ENCODE measurements around the gene PSMG3.
A peak's percentile ranks its signal among the peaks of the same experiment; 100 is the strongest.

The PSMG3 gene, protein sequence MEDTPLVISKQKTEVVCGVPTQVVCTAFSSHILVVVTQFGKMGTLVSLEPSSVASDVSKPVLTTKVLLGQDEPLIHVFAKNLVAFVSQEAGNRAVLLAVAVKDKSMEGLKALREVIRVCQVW

DNA sequence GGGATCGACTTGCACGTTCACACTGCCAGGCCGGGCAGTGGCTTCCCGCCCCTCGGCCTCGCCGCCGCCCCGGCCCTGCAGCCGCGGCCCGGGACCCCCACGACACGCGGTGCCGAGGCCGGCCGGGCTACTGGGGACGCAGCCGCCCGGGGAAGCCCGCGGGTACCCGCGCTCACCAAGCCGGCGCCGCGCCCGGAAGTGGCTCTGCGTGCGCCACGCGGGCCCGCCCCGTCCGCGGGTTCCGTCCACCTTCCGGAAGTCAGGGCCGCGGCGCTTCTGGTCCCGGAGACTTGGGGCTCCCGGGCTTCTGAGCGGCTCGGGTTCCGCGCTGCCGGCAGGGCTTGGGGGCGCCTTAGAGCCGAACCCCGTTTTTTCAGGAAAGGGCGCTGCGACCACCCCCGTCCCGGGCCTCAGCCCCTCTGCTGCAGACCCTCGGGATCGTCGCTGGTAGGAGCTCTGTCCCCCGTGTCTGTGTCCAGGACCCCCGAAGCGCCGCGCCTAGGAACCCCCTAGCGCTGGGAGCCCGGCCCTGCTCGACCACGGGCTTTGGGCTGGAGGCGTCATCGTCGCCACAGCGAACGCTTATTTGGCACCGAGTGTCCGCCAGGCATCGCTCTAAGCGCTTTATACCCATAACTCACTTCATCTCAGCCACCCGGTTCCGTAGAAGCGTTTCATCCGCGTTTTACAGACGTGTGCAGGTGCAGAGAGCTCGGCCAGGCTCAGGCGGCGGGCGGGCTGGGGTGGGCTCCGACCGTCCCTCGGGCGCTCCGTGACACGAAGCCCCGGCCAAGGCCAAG lies at the start of gene PSMG3:
PSMG3 (minus strand) TSS at position 200 of the 800 bp plus-strand sequence. CDS start 693 bp downstream, outside the sequence.
- DNase-seq = peak; percentile 96

DNA sequence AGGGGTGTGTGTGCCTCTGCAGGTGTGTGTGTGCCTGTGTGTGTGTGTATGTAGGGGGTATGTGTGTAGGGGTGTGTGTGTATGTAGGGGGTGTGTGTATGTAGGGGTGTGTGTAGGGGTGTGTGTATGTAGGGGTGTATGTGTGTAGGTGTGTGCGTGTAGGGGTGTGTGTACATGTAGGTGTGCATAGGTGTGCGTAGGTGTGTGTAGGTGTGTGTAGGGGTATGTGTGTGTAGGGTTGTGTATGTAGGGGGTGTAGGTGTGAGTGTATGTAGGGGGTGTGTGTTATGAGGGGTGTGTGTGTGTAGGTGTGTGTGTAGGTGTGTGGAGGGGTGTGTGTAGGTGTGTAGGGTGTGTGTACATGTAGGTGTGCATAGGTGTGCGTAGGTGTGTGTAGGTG lies 48.6 kb upstream of the PSMG3 start:
- DNase-seq = no peak

DNA sequence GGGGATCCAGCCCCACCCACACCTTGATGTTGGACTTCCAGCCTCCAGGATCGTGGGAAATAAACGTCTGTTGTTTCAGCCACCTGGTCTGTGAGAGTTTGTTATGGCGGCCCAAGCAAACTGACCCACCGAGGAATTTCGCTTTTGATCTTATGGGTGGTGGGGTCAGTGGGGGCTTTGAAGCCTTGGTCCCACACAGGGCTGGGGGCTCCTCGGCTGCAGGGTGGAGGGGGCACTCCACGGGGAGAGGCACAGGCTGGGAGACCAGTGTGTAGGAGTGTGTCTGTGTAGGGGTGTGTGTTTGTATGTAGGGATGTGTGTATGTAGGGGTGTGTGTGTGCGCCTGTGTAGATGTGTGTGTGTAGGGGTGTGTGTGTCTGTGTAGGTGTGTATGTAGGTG lies 48.1 kb upstream of the PSMG3 start:
- no peak for DNase-seq

DNA sequence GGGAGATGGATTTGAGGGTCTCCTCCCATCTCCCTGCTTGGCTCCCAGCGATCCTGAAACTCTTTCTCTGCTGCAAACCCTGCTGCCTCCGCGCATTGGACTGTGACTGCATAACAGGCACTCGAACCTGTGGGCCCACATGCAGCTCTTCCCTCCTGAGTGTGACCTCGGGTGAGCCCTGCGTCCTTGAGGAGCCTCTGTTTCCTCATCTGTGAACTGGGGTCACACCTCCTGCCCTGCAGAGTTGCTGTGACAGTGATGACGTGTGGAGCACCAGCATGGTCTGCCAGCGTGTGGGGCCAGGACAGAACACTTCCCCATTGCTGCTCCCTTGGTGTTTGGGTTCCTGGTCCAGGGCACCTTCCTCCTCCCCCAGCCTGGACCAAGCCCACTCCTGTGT lies 46.9 kb upstream of the PSMG3 start:
- DNase-seq = no peak

DNA sequence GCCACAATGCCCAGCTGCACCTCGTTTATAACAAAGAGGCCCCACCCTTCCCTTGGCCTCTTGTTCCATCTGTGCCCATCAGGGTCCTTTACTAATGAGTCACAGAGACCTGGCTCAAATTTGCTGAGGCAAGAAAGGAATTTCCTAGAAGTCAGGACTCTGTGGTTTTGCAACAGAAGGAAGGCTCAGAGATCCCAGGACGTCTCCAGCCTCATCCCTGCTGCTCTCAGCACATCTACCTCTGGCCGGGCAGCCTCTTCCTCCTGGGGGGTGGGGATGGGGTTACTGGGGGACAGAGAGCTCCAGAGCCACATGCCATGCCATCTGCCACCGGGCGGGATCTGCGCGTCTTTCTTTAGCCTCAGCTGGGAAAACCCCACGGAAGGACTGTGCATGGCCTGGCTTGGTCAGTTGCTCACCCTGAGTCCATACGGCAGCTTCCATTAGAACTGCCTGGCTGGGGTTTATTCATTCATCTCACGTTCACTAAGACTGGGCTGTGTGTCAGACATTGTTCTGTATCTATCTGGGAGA lies 41.9 kb upstream of the PSMG3 start:
- no peak for DNase-seq

DNA sequence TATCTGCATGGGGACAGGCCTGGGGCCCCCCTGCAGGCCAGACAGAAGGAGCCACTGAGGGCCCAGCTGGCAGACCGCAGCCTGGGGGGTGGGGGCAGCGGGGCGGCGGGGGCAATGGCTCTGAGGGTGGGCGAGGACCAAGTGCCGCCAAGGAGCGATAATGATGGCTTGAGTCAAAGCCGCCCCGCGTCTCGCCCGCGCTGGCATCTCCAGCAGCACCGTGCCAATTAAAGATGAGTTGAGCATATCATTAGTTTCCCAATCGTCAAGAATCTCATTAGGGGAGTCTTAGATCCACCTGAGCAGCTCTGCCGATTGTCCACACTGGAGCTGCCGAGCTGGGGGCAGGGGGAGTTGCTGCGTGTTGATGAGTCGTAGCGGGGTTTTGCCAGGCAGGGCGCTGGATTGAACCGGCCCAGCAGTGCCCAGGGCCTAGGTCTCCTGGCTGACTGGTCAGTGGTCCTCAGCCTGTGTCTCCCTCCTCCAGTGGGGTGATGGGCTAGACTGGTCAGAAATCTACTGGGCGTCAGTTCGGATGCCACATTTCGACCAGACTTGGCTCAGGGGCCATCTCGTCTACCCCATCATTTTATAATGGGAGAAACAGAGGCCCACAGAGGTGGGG lies 41.0 kb upstream of the PSMG3 start:
- no peak for DNase-seq

DNA sequence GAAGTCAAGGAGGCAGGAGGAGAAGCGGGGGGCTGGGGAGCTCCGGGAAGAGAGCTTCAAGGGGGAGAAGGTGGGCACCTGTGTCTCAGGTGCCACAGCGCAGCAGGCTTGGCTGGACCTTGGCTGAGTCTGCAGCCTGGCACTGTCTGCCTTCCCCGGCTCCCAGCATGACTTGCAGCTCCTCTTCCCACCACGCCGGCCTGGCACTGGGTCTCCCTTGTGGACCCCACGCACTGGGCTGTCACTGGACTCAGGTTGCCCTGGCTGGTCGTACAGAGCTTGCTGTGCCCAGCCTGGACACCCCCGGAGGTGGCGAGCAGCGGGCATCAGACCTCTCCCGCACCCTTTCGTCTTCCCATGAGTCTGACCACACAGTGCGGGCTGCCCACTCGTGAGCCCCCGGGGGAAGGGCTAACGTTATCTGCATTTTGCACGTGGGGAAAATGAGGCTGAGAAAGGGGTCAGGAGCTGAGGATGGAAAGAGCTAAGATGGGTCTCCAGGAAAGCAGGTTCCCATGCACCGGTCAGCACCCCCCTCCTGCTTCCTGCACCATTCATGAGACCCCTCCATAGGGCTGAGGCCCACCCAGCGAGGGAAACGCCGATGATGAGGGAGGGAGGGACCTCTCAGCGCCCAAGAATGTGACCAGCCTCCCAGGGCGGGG lies 40.3 kb upstream of the PSMG3 start:
- DNase-seq = no peak

DNA sequence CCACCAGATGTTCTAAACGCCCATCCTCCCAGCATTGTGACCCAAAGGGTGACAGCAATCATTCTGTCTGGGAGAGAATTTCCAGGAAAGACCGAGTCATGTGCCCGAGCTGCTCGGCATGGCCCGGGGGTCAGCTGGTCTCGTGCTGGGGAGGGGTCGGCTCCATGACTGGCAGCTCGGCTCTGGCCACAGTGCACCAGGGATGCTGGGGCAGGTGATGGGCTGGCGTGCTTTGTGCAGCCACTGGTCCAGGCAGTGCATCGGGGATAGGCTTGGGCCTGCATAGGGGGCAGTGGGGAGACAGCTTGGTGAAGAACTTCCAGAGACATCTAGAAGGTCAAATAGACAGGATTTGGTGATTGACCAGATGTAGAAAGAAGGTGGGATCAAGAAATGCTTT lies 39.2 kb upstream of the PSMG3 start:
- no peak for DNase-seq

DNA sequence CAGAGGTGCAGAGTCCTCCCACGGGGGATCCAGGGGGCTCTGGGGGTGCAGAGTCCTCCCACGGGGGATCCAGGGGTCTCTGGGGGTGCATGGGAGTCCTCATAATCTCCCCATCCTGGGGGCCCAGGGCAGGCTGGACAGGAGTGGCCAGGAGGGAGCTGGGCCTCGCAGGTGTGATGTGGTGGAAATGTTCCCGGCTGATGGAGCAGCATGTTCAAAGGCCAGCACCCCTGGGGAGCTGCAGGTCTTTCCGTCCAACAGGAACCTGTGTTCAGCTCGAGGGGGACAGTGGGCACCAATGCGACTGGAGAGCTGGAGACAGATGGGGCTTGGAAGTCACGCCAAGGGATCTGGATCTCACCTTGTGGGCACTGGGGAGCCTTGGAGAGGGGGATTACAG lies 38.5 kb upstream of the PSMG3 start:
- no peak for DNase-seq

DNA sequence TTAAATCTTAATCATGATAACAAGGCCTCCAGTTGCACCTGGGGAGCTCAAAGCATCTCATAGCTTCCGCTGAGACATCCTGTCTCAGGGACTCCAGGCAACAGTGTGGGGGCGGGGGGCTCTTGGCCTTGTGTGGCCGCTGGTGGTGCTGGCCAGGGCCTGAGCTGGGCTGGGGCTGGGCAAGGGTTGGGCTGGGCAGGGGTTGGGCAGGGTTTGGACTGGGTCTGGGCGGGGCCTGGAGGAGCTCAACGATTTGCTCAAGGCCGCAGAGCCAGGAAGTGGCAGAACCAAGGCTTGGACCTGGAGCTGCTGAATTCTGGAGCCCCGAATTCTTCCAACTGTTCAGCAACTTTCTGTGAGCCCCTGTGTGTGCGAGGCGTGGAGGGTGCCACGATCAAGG lies 37.9 kb upstream of the PSMG3 start:
- DNase-seq = no peak

DNA sequence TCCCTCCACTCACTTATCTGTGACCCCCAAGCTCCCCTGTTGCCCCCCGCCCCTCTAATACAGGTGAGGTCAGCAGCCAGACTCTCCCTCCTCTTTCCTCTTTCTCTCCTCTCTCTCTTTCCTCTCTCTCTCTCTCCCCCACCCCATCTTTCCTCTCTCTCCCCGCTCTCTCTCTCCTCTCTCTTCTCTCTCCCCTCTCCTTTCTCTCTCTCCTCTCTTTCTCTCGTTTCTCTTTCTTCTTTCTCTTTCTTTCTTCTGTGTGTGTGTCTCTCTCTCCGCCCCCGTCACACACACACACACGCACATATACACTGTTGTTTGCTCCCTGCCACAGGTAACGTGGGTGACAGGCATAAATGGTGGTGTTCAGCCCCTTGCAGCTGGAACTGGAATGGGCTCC lies 37.2 kb upstream of the PSMG3 start:
- DNase-seq = no peak

DNA sequence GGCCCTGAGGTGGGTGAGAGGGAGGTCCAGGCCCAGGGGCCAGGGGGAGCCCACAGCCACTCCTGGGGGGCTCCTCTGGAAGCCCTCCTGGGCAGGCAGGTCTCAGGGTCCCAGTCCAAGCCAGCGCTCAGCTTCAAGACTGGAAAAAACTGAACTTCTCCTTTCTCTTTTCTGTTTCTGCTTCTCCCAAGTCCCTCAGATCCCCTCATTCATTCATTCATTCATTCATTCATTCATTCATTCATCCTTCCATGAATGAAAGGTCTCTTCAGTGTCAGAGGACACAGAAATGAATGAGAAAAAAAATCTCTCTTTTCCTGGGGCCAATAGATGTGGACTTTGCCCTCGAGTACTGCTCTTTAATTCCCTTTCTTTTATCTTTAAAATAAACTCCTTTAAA lies 34.6 kb upstream of the PSMG3 start:
- DNase-seq = no peak

DNA sequence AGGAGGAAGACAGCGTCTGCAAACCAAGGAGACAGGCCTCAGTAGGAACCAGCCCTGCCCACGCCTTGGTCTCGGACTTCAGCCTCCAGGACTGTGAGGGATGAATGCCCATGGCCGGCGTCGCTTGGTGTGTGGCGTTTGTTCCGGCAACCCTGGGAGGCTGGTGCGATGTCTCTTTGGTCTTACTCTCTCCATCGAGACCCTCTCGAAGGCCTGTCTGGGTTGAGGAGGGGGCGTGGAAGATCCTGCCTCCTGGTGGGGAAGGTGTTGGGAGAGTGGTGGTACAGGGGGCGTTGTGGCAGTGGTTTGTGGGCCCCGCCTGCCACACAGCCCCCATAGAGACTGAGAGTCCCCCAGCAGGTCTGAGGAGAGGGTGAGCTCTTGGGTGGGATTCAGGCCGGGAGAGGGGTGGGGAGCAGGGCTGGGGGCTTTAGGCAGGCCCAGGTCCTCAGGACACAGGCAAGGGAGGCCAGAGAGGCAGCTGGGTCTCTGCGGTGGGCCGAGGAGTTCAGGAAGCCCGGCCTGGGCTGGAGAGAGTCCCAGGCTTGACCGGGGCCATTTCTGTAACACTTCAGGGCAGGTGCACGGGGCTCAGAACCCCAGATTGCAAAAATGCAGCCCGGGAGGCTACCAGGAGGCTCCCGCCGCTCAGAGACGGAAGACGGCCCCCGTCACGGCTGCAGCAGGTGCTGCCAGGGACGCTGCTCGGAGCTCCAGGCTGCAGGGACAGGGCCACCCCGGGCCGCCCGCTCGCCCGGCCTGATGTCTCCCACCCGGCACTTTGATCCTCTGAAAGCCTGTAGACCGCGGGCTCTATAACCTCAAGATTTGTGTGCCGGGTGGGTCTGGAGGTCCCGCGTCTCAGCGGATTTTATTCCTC lies 33.8 kb upstream of the PSMG3 start:
- DNase-seq = no peak

DNA sequence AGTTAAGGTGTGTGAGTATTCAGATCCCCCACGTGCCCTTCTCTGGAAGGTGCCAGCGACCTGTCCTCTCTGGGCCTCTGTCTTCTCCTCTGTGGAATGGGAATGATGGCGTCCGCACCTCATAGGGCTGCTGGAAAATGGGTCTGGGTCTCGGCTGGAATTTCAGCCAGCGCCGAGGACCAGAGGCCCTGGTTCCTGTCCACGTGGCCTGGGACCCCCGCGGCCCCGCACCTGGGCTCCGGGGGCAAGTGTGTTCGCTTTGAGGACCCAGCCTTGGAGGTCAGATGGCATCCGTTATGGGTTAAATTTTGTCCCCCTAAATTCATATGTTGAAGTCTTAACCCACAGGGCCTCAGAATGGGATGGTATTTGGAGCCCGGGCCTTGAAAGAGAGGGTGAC lies 32.6 kb upstream of the PSMG3 start:
- DNase-seq = no peak

DNA sequence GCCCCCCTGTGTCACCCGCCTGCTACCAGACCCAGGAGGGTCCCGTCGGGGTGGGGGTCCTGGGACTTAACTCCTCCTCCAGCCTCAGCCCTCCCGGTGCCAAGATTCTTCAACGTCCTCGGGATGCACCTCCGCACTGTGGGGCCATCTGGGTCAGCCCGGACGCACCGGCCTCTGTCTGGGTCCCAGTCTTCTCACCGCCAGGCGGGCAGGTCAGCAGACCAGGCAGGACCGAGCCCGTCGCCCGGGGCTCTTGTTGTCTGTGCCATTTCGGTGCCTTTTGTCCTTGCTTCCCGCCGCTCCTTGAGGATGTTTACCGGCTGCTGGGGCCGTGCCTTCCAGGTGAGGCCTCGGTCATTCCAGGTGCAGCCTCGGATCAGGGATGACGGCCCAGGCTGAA lies 32.1 kb upstream of the PSMG3 start:
- DNase-seq = peak; percentile 31

DNA sequence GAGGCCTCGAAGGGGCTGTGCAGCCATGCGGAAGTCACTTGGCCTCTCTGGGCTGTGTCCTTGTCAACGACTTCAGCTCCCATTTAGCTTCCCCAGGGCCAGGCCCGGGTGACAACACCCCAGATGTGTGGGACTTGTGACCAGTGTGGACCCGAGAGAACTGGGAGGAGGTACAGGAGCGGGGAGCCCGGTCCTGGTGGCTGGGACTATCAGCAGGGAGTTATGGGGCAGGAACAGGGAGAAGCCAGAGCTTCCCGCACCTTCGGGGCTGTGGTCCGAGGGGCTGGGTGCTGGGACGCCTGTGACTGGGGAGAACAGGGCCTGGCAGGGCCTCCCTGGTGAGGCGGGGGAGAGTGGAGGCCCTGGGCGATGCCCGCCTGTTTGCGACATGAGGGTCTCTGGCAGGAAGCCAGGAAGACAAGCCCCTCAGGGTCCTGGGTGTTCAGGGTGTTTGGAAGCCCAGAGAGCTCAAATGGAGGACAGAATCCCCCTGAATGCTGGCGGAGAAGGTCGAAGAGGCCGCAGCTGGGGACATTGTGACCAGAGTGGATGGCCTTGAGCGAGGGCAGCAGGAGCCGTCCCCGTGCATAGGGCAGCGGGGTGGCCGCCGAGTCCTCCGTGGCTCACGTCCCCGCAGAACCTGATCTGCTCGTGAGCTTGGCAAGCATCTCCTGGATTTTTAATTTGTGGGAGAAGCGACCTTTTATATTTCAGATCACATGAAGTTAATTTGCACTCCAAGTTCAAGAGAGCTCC lies 30.0 kb upstream of the PSMG3 start:
- no peak for DNase-seq

DNA sequence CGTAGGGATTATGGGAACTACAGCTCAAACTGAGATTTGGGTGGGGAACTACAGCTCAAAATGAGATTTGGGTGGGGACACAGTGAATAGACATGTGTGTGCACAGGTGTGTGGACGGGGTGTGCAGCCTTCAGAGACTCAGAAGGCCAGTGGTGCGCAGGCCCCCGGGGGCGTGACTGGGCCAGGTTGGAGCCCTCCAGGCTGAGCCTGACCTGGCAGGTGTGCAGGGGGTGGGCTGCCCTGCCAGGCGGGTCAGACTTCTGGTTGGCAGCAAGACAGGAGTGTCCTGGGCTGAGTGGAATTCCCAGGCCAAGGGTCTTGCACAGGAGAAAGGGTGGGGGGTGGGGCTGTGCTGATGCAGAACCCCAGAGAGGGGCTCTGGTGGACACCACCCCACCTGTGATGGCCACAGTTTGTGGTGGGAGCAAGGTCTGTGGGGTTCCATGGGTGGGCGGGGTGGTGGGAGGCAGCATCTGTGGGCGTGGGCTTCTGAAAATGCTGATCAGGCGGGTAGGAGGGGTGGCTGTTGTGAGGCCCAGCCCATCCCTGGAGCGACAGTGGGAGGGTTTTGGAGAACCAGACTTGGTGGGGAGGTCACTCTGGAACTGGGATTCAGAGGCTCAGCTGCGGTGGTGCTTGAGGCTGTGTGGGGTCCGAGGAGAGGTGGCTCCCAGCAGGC lies 29.3 kb upstream of the PSMG3 start:
- no peak for DNase-seq

DNA sequence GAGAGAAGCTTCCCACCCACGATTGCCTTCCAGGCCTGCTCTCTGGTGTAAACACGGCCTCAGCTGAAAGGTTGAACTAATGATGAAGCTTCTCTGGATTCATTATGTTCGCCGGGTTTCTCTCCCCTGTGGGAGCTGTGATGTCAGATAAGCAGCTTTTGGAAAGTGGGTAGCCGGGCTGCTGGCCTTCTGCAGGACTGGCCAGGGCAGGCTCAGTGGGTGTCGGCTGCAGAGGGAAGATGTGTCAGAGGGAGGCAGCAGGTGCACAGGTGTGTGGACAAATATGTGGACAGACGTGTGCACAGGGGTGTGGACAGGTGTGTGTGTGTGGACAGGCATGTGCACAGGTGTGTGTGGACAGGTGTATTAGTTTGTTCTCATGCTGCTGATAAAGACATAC lies 28.5 kb upstream of the PSMG3 start:
- no peak for DNase-seq

DNA sequence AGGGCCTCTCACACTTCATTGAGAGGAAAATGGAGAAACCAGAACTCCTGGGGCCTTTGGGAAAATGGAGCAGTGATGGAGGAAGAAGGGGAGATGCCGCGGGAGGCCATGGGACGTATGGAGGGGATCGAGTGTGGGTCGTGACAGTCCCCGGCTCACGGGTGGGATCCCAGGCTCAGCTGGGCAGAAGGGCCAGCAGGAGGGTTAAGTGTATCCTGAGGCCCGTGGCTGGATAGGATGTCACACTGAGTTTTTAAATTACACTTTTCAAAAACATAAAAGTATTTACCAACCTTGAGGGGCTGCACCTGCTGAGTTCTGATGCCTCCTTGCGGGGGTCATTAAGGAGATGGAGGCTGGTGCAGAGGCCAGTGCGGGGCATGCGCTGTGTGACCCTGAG lies 28.0 kb upstream of the PSMG3 start:
- DNase-seq = no peak

DNA sequence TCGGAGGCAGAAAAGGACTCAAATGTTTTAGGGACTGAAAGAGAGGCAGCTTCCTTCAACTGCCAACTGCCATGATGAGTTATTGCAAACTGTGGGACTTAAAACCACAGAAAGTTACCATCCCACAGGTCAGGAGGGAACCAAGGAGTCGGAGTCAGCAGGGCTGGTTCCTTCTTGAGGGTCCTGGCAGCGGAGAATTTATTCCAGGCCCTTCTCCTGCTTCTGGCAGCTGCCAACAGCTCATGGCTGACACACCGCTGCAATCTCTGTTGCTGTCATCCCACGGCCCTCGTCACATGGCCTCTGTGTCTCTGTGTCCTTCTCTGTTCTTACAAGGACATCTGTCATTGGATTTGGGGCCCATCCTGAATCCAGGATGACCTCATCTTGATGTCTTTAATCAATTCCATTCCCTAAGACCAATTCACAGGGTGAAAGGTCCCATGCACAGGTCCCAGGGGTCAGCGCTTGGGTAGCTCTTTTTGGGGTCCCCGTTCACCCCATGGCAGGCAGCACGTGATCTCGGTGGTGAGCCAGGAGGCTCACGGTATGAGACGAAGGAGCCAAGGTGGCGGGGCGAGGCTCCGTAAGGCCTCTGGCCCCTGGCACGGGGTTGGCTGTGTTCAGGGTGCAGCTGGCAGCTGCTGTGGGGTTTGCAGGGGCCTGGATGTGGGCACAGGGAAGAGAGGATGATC lies 27.4 kb upstream of the PSMG3 start:
- DNase-seq = no peak
